Measurements from ENCODE around the gene TMEM87A. TPM values are rescaled to one million over a fixed set of nuclear protein-coding genes. Genes with fewer than 3 reads are reported as not detected.

The TMEM87A gene
- total and polyA plus RNA-seq, 2 donors from 2014 or later: 18.8 to 57.3 TPM

DNA sequence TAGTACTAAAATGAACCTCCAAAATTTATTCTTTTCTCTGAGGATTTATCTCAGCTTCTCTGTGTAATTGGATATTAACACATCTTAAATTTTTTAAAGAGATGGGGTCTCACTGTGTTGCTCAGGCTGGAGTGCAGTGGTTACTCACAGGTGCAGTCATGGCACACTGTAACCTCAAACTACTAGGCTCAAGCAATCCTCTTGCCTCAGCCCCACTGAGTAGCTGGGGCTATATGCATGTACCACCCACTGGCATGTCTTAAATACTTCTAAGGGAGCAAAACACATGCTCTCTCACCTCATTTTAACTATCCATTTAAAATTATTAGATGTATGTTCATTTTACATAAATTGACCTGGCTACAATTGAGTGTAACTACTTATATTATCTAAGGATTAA lies 11.3 kb upstream of the TMEM87A start:
- H3K9me3 ChIP-seq (ENCODE audit: control insufficient read depth in 2 of 3, insufficient read depth in 1 of 3, low read length in 3 of 3): no peaks in the 10 kb centered on the region
- no peaks in the 10 kb centered on the region for H3K27me3 ChIP-seq (ENCODE audit: control insufficient read depth, insufficient read depth, low read length)
- TF ChIP-seq, protein P1, sequence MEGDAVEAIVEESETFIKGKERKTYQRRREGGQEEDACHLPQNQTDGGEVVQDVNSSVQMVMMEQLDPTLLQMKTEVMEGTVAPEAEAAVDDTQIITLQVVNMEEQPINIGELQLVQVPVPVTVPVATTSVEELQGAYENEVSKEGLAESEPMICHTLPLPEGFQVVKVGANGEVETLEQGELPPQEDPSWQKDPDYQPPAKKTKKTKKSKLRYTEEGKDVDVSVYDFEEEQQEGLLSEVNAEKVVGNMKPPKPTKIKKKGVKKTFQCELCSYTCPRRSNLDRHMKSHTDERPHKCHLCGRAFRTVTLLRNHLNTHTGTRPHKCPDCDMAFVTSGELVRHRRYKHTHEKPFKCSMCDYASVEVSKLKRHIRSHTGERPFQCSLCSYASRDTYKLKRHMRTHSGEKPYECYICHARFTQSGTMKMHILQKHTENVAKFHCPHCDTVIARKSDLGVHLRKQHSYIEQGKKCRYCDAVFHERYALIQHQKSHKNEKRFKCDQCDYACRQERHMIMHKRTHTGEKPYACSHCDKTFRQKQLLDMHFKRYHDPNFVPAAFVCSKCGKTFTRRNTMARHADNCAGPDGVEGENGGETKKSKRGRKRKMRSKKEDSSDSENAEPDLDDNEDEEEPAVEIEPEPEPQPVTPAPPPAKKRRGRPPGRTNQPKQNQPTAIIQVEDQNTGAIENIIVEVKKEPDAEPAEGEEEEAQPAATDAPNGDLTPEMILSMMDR (IDR thresholded peaks at IDR 0.05; ENCODE audit: borderline replicate concordance, extremely low read depth, insufficient read depth): no peak
- H3K9ac ChIP-seq (ENCODE audit: low read length in 3 of 3): no peak overlapping the region
- intact Hi-C loops (cut with DNase I): no loop called here
- no peaks in the 10 kb centered on the region for H3K4me1 ChIP-seq (ENCODE audit: control insufficient read depth in 2 of 3, insufficient read depth in 2 of 3, low read depth in 1 of 3, low read length in 3 of 3)
- no peak for FAIRE-seq
- H3K27ac ChIP-seq (ENCODE audit: low read depth in 2 of 2, low read length in 2 of 2): no peak overlapping the region
- H3K4me3 ChIP-seq (ENCODE audit: low read length in 3 of 3): no peak overlapping the region
- peaks cover 0 to 24% (median 15%) of the 10 kb centered on the region in 3 donors for H3K36me3 ChIP-seq (ENCODE audit: control insufficient read depth in 2 of 3, insufficient read depth in 3 of 3, low read length in 3 of 3)
- DNase-seq: no peak

DNA sequence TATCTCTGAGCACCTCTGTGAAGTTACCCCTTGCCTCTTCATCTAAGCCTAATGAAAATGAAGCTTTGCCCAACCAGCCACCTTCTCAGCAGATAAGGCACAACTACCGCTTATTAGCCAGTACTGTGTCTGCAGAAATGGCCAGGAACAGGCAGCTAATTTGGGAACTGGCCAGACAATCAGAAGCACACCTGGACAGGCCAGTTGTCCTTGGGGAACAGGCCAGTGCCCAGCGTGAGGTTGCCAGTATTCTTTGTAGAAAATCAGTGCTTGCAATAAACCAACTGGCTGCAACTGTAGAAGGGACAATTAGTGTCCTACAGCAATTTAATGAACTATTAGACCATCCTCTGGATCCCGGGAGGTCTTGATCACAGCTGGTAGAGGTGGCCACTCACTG lies 10.4 kb upstream of the TMEM87A start:
- intact Hi-C loops (cut with DNase I): no loop called here

DNA sequence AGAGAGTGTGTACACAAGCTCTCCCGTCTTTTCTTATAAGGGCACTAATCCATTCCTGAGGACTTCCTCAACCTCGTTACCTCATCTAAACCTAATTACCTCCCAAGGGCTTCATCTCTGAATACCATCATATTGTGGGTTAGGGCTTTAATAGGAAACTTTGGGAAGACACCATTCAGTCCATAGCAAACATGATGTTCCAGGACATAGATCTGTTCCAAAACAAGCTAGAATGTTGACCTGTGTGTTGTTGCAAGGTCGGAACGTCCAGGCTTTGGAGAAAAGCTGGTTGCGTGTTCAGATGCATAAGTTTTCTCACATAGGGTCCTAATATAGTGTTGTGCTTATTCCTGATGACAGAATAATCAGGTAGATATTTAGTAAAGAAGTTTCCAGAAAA lies 9.7 kb upstream of the TMEM87A start:
- no peak overlapping the region for H3K4me3 ChIP-seq (ENCODE audit: low read length in 3 of 3)
- intact Hi-C loops (cut with DNase I): no loop called here
- TF ChIP-seq, protein P1 (IDR thresholded peaks at IDR 0.05; ENCODE audit: borderline replicate concordance, extremely low read depth, insufficient read depth): no peak
- no peak for FAIRE-seq
- H3K27me3 ChIP-seq (ENCODE audit: control insufficient read depth, insufficient read depth, low read length): no peaks in the 10 kb centered on the region
- no peak overlapping the region for H3K9ac ChIP-seq (ENCODE audit: low read length in 3 of 3)
- no peaks in the 10 kb centered on the region for H3K9me3 ChIP-seq (ENCODE audit: control insufficient read depth in 2 of 3, insufficient read depth in 1 of 3, low read length in 3 of 3)
- H3K36me3 ChIP-seq (ENCODE audit: control insufficient read depth in 2 of 3, insufficient read depth in 3 of 3, low read length in 3 of 3): peaks cover 0 to 28% (median 20%) of the 10 kb centered on the region in 3 donors
- H3K4me1 ChIP-seq (ENCODE audit: control insufficient read depth in 2 of 3, insufficient read depth in 2 of 3, low read depth in 1 of 3, low read length in 3 of 3): no peaks in the 10 kb centered on the region
- no peak overlapping the region for H3K27ac ChIP-seq (ENCODE audit: low read depth in 2 of 2, low read length in 2 of 2)
- DNase-seq: no peak

More for the DNA sequence above, 10.4 kb upstream of the TMEM87A start:
- FAIRE-seq: no peak
- Histone ChIP-seq H3K36me3 (ENCODE audit: control insufficient read depth in 2 of 3, insufficient read depth in 3 of 3, low read length in 3 of 3) (peaks cover 0 to 28% (median 20%) of the 10 kb centered on the region in 3 donors), H3K4me3 (ENCODE audit: low read length in 3 of 3) (no peak overlapping the region), H3K27me3 (ENCODE audit: control insufficient read depth, insufficient read depth, low read length) (no peaks in the 10 kb centered on the region), H3K9me3 (ENCODE audit: control insufficient read depth in 2 of 3, insufficient read depth in 1 of 3, low read length in 3 of 3) (no peaks in the 10 kb centered on the region), H3K9ac (ENCODE audit: low read length in 3 of 3) (no peak overlapping the region), H3K27ac (ENCODE audit: low read depth in 2 of 2, low read length in 2 of 2) (no peak overlapping the region), H3K4me1 (ENCODE audit: control insufficient read depth in 2 of 3, insufficient read depth in 2 of 3, low read depth in 1 of 3, low read length in 3 of 3) (no peaks in the 10 kb centered on the region)
- no peak for DNase-seq
- TF ChIP-seq, protein P1 (IDR thresholded peaks at IDR 0.05; ENCODE audit: borderline replicate concordance, extremely low read depth, insufficient read depth): no peak

DNA sequence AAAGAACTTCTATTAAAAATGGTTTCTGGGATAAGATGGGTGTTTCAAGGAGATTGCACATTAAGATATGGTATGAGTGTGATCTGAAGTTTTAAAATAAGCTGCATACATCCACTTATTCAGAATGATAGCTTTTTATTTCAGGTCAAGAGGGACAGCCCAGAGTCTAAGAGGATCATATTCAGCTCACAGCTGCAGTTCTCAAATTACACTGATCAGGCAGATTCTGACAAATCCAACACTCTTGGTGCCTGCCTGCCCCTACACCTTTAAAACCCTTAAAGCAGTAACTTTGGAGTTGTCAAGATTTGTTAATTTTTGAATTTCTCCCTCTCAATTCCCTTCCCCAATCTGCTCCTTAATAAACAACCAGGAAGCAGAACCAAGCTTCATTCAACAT lies 9.1 kb upstream of the TMEM87A start:
- Histone ChIP-seq H3K4me1 (ENCODE audit: control insufficient read depth in 2 of 3, insufficient read depth in 2 of 3, low read depth in 1 of 3, low read length in 3 of 3) (no peaks in the 10 kb centered on the region), H3K9ac (ENCODE audit: low read length in 3 of 3) (no peak overlapping the region), H3K36me3 (ENCODE audit: control insufficient read depth in 2 of 3, insufficient read depth in 3 of 3, low read length in 3 of 3) (peaks cover 0 to 28% (median 20%) of the 10 kb centered on the region in 3 donors), H3K27ac (ENCODE audit: low read depth in 2 of 2, low read length in 2 of 2) (no peak overlapping the region), H3K9me3 (ENCODE audit: control insufficient read depth in 2 of 3, insufficient read depth in 1 of 3, low read length in 3 of 3) (no peaks in the 10 kb centered on the region), H3K4me3 (ENCODE audit: low read length in 3 of 3) (no peak overlapping the region), H3K27me3 (ENCODE audit: control insufficient read depth, insufficient read depth, low read length) (no peaks in the 10 kb centered on the region)
- TF ChIP-seq, protein P1 (IDR thresholded peaks at IDR 0.05; ENCODE audit: borderline replicate concordance, extremely low read depth, insufficient read depth): no peak
- no peak for FAIRE-seq
- DNase-seq: no peak
- intact Hi-C loops (cut with DNase I): no loop called here

Measured in kidney (tissue), 14 donors.